Spleen (tissue), 11 donors: ENCODE data around the gene CDC20. TPM values are rescaled to one million over a fixed set of nuclear protein-coding genes. Genes with fewer than 3 reads are reported as not detected.

Experiments
- DNase-seq: peaks from one replicate; pipeline ENCODE4 v3.0.0-alpha.2; 2020
- H3K27ac ChIP-seq, 8 donors: fragments of 200-600 bp; sonication (generic) in 7 of 8; 1 replicate in 4 of 8; 2 replicates in 4 of 8; pipeline versions ENCODE4 v1.5.0 to v1.8.0; 2016 to 2021; ENCODE audit warnings: inconsistent platforms in 4 of 8, mild to moderate bottlenecking in 4 of 8, moderate library complexity in 1 of 8
- H3K27me3 ChIP-seq, 7 donors: fragments of 200-600 bp; sonication (generic) in 6 of 7; replicated peaks in 1 of 7; 1 replicate in 4 of 7; 2 replicates in 3 of 7; pipeline versions ENCODE4 v1.5.0 to v1.8.0; 2016 to 2021; ENCODE audit warnings: inconsistent platforms in 3 of 7, mild to moderate bottlenecking in 1 of 7
- H3K36me3 ChIP-seq, 6 donors: fragments of 200-600 bp; sonication (generic) in 5 of 6; 1 replicate in 4 of 6; 2 replicates in 2 of 6; pipeline versions ENCODE4 v1.5.0 to v1.8.0; 2016 to 2021; ENCODE audit warnings: inconsistent platforms in 2 of 6
- H3K4me1 ChIP-seq, 6 donors: fragments of 200-600 bp; sonication (generic) in 5 of 6; 1 replicate in 3 of 6; 2 replicates in 3 of 6; pipeline versions ENCODE4 v1.5.0 to v1.8.0; 2016 to 2021; ENCODE audit warnings: inconsistent platforms in 3 of 6
- H3K4me3 ChIP-seq, 8 donors: fragments of 200-600 bp; sonication (generic) in 7 of 8; 1 replicate in 4 of 8; 2 replicates in 4 of 8; pipeline versions ENCODE4 v1.5.0 to v1.8.0; 2016 to 2021; ENCODE audit warnings: inconsistent platforms in 4 of 8, mild to moderate bottlenecking in 4 of 8, moderate library complexity in 2 of 8
- H3K9me3 ChIP-seq, 8 donors: fragments of 200-600 bp; sonication (generic) in 7 of 8; 1 replicate in 4 of 8; 2 replicates in 4 of 8; pipeline versions ENCODE4 v1.5.0 to v1.8.0; 2016 to 2021; ENCODE audit warnings: inconsistent platforms in 4 of 8
- POLR2A ChIP-seq, 3 donors: fragments of 450-650 bp; IDR thresholded peaks; one replicate each; pipeline ENCODE4 v1.5.1; 2017; ENCODE audit warnings: antibody characterized with exemption in 3 of 3, mild to moderate bottlenecking in 1 of 3
- POLR2AphosphoS5 ChIP-seq, 3 donors: sonication (generic); formaldehyde crosslinking; IDR thresholded peaks; one replicate each; pipeline ENCODE4 v1.5.1; 2017; ENCODE audit warnings: antibody characterized with exemption in 3 of 3
- WGBS, 5 donors: extraction: QIAGEN DNeasy Blood & Tissue Kit in 3 of 5; methylation state at CpG; one replicate each; pipeline versions ENCODE4 v1.1.5 to v1.1.7; 2013 to 2018; 5-methylcytosine and 5-hydroxymethylcytosine counted together
- intact Hi-C: fragments of 100-400 bp; cut with DNase I; formaldehyde crosslinking; loops from one replicate; pipeline ENCODE4 v1.15.0; 2023; ENCODE audit warnings: low total_unique reads
- polyA plus RNA-seq, 3 donors: library from polyadenylated mRNA; stranded (reverse); fragments of 200-250 nt; gene quantifications; one replicate each; pipeline ENCODE4 v1.2.1, GENCODE V29; 2013
- total RNA-seq, 7 donors: library from RNA; depleted of rRNA in 3 of 7; stranded (reverse); fragments of >200 nt in 3 of 7; fragmentation: NEBNext Ultra II Directional in 4 of 7; extraction: Animal tissue kit (Norgen Biotek cat#: 25700) in 4 of 7; gene quantifications; one replicate each; pipeline versions ENCODE4 v1.1.0 to v1.2.1, GENCODE V29; 2016 to 2021
- TF ChIP-seq, protein P1 (sequence below), 11 experiments: fragments of 200-600 bp in 7 of 11; fragments of 450-650 bp in 4 of 11; sonication (generic) in 4 of 11; IDR thresholded peaks in 8 of 11; conservative IDR thresholded peaks in 3 of 11; 1 replicate in 7 of 11; 2 replicates in 4 of 11; pipeline versions ENCODE4 v1.4.0 to v1.8.0; 2016 to 2021; ENCODE audit warnings: antibody characterized with exemption in 11 of 11, inconsistent platforms in 4 of 11, mild to moderate bottlenecking in 1 of 11
- donor health status: healthy with polysubstance abuse.
- donor health status: DM: no; HTN: no; CAD: no; lungs with moderate emphysema.
- donor health status: DM: no; HTN: no; CAD: no.
- donor health status: Bipolar disorder and iron deficiency.
- donor health status: healthy.
- donor health status: DM: no; HTN: no; CAD: no.
- donor health status: DM: yes; HTN: yes; CAD: no.

The CDC20 gene
- total and polyA plus RNA-seq, 10 donors = 2.1 to 25.9 (median 10.4) TPM

DNA sequence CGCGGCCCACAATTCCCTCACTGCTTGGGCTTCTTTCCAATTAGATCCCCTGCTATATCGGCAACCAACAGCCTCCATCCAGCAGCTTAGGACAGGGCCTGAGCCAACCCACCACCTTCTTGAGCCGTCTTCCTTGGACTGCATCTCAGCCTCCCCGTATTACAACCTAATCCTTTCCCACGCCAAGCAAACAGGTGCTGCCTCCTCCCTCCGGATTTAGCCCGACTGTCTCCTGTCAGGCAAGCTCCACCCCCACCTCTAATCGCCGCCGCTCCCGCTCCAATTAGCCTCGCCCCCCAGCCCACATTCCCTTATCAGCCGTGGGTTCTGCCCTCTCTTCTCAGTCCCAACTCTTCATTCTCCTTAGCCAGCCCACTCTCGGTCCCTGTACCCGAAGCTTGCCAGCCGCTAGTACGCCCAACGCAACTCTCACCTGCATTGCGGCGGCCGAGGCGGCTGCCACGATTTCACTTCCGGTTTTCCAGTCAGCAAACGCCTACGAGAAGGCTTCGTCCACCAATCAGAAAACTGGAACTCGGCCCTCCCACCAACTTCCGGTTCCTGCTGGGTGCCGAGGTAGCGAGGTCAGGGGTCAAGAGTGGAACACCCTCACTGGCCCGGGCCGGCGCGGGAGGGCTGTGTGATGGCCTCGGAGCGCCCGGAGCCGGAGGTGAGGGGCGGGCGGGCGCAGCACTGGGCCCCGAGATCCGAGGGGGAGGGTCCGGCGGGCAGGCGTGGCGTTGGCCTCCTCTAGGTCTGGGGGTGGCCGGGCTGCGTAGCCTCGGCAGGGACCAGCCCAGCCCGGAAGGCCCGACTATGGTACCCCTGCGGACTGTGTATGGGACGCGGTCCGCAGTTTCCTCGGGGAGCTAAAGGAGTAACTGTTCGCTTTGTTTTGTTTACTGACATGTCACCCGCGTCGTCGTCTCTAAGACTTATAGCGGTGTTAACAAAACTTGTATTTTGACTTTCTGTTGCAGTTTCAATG is 30.8 kb downstream of the CDC20 start, which contains the start of the genes MED8 and SZT2:
MED8 (minus strand) TSS at position 475 of the 988 bp plus-strand sequence; CDS start at position 439, 36 bp downstream.
SZT2 (plus strand) TSS at position 574 of the 988 bp plus-strand sequence; CDS start at position 644, 70 bp downstream.
- peaks cover 18 to 61% (median 36%) of the 10 kb centered on the region in 6 donors for H3K4me1 ChIP-seq
- peak within 1 kb of the TSS; percentile 65 to 98 (median 84) for H3K4me3 ChIP-seq
- H3K27ac ChIP-seq = peak within 1 kb of the TSS; percentile 70 to 93 (median 88)
- no peaks in the 10 kb centered on the region for H3K27me3 ChIP-seq
- WGBS, 5 donors = 0 to 1% (median 0%) methylated on average over 58 to 65 of the region's 65 CpGs
- H3K36me3 ChIP-seq = peaks cover 18 to 46% (median 28%) of the 10 kb centered on the region in 6 donors
- H3K9me3 ChIP-seq = no peaks in the 10 kb centered on the region
- DNase-seq = peak; percentile 96
- TF ChIP-seq POLR2A (IDR thresholded peaks at IDR 0.05) = peak in 2 of 3 donors; percentile 42 to 54
- peak; percentile 93 to 95 (median 93) for TF ChIP-seq POLR2AphosphoS5 (IDR thresholded peaks at IDR 0.05)
- TF ChIP-seq, protein P1, sequence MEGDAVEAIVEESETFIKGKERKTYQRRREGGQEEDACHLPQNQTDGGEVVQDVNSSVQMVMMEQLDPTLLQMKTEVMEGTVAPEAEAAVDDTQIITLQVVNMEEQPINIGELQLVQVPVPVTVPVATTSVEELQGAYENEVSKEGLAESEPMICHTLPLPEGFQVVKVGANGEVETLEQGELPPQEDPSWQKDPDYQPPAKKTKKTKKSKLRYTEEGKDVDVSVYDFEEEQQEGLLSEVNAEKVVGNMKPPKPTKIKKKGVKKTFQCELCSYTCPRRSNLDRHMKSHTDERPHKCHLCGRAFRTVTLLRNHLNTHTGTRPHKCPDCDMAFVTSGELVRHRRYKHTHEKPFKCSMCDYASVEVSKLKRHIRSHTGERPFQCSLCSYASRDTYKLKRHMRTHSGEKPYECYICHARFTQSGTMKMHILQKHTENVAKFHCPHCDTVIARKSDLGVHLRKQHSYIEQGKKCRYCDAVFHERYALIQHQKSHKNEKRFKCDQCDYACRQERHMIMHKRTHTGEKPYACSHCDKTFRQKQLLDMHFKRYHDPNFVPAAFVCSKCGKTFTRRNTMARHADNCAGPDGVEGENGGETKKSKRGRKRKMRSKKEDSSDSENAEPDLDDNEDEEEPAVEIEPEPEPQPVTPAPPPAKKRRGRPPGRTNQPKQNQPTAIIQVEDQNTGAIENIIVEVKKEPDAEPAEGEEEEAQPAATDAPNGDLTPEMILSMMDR (IDR thresholded peaks at IDR 0.05 in 8 of 11, conservative IDR thresholded peaks at IDR 0.05 in 3 of 11) = no peak
- intact Hi-C loops = no loop called here

DNA sequence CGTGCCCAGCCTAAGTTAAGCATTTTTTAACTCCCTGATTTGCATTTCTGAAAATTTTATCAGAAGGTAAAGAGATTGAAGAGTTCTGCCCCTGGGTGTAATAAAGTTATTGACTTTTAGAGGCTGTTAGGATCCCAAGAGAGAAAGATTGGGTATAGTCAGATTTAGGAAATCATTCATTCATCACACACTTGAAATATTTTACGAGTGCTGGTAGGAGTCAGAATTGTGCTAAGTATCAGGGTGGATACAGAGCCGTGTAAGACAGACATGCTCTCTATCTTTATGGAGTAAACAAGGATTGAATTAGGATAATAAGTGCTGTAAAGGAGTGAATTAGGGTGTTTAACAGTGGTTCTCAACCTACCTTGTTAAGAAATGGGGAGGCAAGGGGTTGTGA is 33.9 kb downstream of the CDC20 start:
- DNase-seq = no peak
- 56 to 87% (median 76%) methylated on average over 3 of the region's 3 CpGs for WGBS, 5 donors
- Histone ChIP-seq H3K36me3 (peaks cover 0 to 44% (median 5%) of the 10 kb centered on the region in 6 donors), H3K27me3 (no peaks in the 10 kb centered on the region), H3K9me3 (no peaks in the 10 kb centered on the region), H3K27ac (no peak overlapping the region), H3K4me3 (no peak overlapping the region), H3K4me1 (peaks cover 18 to 54% (median 31%) of the 10 kb centered on the region in 6 donors)
- intact Hi-C loops = no loop called here
- TF ChIP-seq, protein P1 (IDR thresholded peaks at IDR 0.05 in 8 of 11, conservative IDR thresholded peaks at IDR 0.05 in 3 of 11) = no peak
- TF ChIP-seq POLR2AphosphoS5 (IDR thresholded peaks at IDR 0.05) = no peak
- no peak for TF ChIP-seq POLR2A (IDR thresholded peaks at IDR 0.05)

DNA sequence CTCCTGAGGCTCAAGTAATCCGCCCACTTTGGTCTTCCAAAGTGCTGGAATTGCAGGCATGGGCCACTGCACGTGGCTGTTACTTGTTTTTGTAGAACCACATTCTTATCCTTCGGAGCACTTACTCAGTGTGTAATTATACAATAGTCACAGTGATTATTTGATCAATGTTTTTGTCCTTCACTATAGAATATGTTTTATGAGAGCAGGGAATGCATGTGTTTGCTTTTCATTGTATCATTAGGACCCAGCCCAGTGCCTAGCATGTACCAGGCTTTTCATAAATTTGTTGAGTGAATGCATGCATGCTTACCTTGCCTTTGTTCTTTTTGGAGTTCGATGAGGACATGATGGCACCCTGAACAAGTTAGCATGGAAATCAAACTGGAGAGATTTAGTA is 36.7 kb downstream of the CDC20 start:
- no peak overlapping the region for H3K27ac ChIP-seq
- no peak for DNase-seq
- H3K9me3 ChIP-seq = no peaks in the 10 kb centered on the region
- H3K36me3 ChIP-seq = peaks cover 0 to 48% (median 5%) of the 10 kb centered on the region in 6 donors
- H3K27me3 ChIP-seq = no peaks in the 10 kb centered on the region
- 94 to 98% (median 96%) methylated on average over 4 of the region's 4 CpGs for WGBS, 5 donors
- intact Hi-C loops = no loop called here
- H3K4me3 ChIP-seq = no peak overlapping the region
- H3K4me1 ChIP-seq = peaks cover 3 to 32% (median 10%) of the 10 kb centered on the region in 6 donors
- TF ChIP-seq POLR2AphosphoS5 (IDR thresholded peaks at IDR 0.05) (no peak), POLR2A (IDR thresholded peaks at IDR 0.05) (no peak)
- TF ChIP-seq, protein P1 (IDR thresholded peaks at IDR 0.05 in 8 of 11, conservative IDR thresholded peaks at IDR 0.05 in 3 of 11) = no peak

DNA sequence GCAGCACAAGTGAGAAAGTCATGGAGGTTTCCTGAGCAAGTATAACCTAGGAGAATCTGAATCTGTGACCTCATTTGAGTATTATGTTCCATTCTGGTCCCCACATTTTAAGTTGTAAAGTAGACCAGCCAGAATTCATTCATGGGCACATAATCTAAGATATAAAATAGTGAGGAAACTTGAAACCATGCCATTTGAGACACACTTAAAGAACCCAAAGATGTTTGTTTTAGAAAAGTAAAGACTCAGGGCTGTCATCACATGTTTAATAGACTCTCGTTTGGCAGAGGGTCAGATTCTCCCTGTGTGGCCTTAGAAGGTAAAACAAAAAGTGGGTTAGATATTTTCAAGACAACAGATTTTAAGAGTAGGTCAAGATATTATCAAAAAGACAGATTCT is 37.3 kb downstream of the CDC20 start:
- 69 to 95% (median 78%) methylated on average over 1 of the region's 1 CpG for WGBS, 5 donors
- H3K27ac ChIP-seq = no peak overlapping the region
- DNase-seq = no peak
- no peak overlapping the region for H3K4me3 ChIP-seq
- no peaks in the 10 kb centered on the region for H3K27me3 ChIP-seq
- intact Hi-C loops = no loop called here
- TF ChIP-seq POLR2A (IDR thresholded peaks at IDR 0.05) (no peak), POLR2AphosphoS5 (IDR thresholded peaks at IDR 0.05) (no peak)
- TF ChIP-seq, protein P1 (IDR thresholded peaks at IDR 0.05 in 8 of 11, conservative IDR thresholded peaks at IDR 0.05 in 3 of 11) = no peak
- H3K9me3 ChIP-seq = no peaks in the 10 kb centered on the region
- peaks cover 0 to 27% (median 5%) of the 10 kb centered on the region in 6 donors for H3K4me1 ChIP-seq
- H3K36me3 ChIP-seq = peaks cover 0 to 53% (median 5%) of the 10 kb centered on the region in 6 donors
